NCI-H1694 treated with DMSO at 0.1 percent for 48 hours (cell line): ENCODE data around the gene KCNJ10.

Source experiments
- DNase-seq: peaks from one replicate; lab custom pipeline; 2025; lab: John Stamatoyannopoulos, UW

KCNJ10 gene

GRCh38 chr1:160024195-160024905 is 45.6 kb downstream of the KCNJ10 start:
- DNase-seq: no peak

GRCh38 chr1:160022330-160023310 is 47.3 kb downstream of the KCNJ10 start:
- DNase-seq: no peak

- DNase-seq: no peak
Observed at GRCh38 chr1:160021376-160022074, 48.4 kb downstream of the KCNJ10 start.

GRCh38 chr1:160020196-160020595 is 49.8 kb downstream of the KCNJ10 start:
- DNase-seq: no peak

GRCh38 chr1:160018900-160019299 is 51.1 kb downstream of the KCNJ10 start:
- DNase-seq: no peak

GRCh38 chr1:160018347-160018746 is 51.6 kb downstream of the KCNJ10 start:
- no peak for DNase-seq

GRCh38 chr1:160017592-160017991 is 52.4 kb downstream of the KCNJ10 start:
- no peak for DNase-seq

- no peak for DNase-seq
Observed at GRCh38 chr1:160011781-160012180, 58.2 kb downstream of the KCNJ10 start.

GRCh38 chr1:160009801-160010200 is 60.2 kb downstream of the KCNJ10 start:
- no peak for DNase-seq

GRCh38 chr1:160009081-160009480 is 60.9 kb downstream of the KCNJ10 start:
- no peak for DNase-seq

- peak; percentile 41 for DNase-seq
Observed at GRCh38 chr1:160007577-160008200, 62.3 kb downstream of the KCNJ10 start.

GRCh38 chr1:160006312-160006940 is 63.5 kb downstream of the KCNJ10 start:
- peak; percentile 65 for DNase-seq

GRCh38 chr1:160005070-160005469 is 64.9 kb downstream of the KCNJ10 start:
- DNase-seq: no peak

GRCh38 chr1:160004425-160004824 is 65.5 kb downstream of the KCNJ10 start:
- DNase-seq: no peak

GRCh38 chr1:160004001-160004400 is 66.0 kb downstream of the KCNJ10 start:
- DNase-seq: no peak

- no peak for DNase-seq
Observed at GRCh38 chr1:160001440-160001839, 68.5 kb downstream of the KCNJ10 start.

- DNase-seq: no peak
Observed at GRCh38 chr1:159999204-159999603, 70.8 kb downstream of the KCNJ10 start.

- no peak for DNase-seq
Observed at GRCh38 chr1:159996653-159997052, 73.3 kb downstream of the KCNJ10 start.

GRCh38 chr1:159994896-159995295 is 75.1 kb downstream of the KCNJ10 start:
- no peak for DNase-seq

- DNase-seq: no peak
Observed at GRCh38 chr1:159993911-159994310, 76.0 kb downstream of the KCNJ10 start.

- no peak for DNase-seq
Observed at GRCh38 chr1:159992161-159992560, 77.8 kb downstream of the KCNJ10 start.
